Keratinocyte (primary cell): ENCODE measurements around the gene TRIM39. TPM values are rescaled to one million over a fixed set of nuclear protein-coding genes. Genes with fewer than 3 reads are reported as not detected.

Experiments used
- DNase-seq: peaks from one replicate; pipeline ENCODE4 v3.0.0-alpha.2; 2011; ENCODE audit warnings: low read depth, missing footprints, low spot score
- FAIRE-seq: peaks from 2 replicates; lab custom pipeline; 2011; peaks lifted over from hg19 to GRCh38; lab: Jason Lieb, UNC
- H2AFZ ChIP-seq: 2 replicates; pipeline ENCODE4 v1.6.0; 2012; ENCODE audit warnings: low read length, control low read depth, inconsistent platforms; ENCODE audit not compliant: control insufficient read depth
- H3K27ac ChIP-seq: 2 replicates; pipeline ENCODE4 v1.5.1; 2011; ENCODE audit warnings: low read length; ENCODE audit not compliant: control insufficient read depth, insufficient read depth
- H3K27me3 ChIP-seq: 3 replicates; pipeline ENCODE4 v1.6.0; 2011; ENCODE audit warnings: low read length; ENCODE audit not compliant: control insufficient read depth, insufficient read depth; ENCODE audit errors: extremely low read depth
- H3K36me3 ChIP-seq, 2 experiments: 2 replicates in 1 of 2; 3 replicates in 1 of 2; pipeline ENCODE4 v1.5.1; 2011; ENCODE audit warnings: low read length in 2 of 2, mild to moderate bottlenecking in 1 of 2; ENCODE audit not compliant: control insufficient read depth in 2 of 2, insufficient read depth in 2 of 2; ENCODE audit errors: extremely low read depth in 1 of 2
- H3K4me1 ChIP-seq: 3 replicates; pipeline ENCODE4 v1.5.1; 2011; ENCODE audit warnings: low read length; ENCODE audit not compliant: control insufficient read depth, insufficient read depth; ENCODE audit errors: extremely low read depth
- H3K4me2 ChIP-seq: 3 replicates; pipeline ENCODE4 v1.6.0; 2011; ENCODE audit warnings: low read depth, low read length; ENCODE audit not compliant: control insufficient read depth, insufficient read depth; ENCODE audit errors: extremely low read depth
- H3K4me3 ChIP-seq, 3 experiments: fragments of 200-600 bp in 1 of 3; sonication (generic) in 1 of 3; 2 replicates in 2 of 3; 3 replicates in 1 of 3; pipeline ENCODE4 v1.5.1; 2011 to 2016; ENCODE audit warnings: low read length in 3 of 3, mild to moderate bottlenecking in 3 of 3, control low read depth in 2 of 3, inconsistent platforms in 1 of 3, low read depth in 1 of 3, mixed read lengths in 1 of 3, mixed run types in 1 of 3, moderate library complexity in 1 of 3; ENCODE audit not compliant: control insufficient read depth in 2 of 3, insufficient read depth in 2 of 3; ENCODE audit errors: extremely low read depth in 1 of 3
- H3K79me2 ChIP-seq: 2 replicates; pipeline ENCODE4 v1.6.0; 2012; ENCODE audit warnings: low read length; ENCODE audit not compliant: control insufficient read depth, insufficient read depth
- H3K9ac ChIP-seq: 3 replicates; pipeline ENCODE4 v1.6.0; 2011; ENCODE audit warnings: low read length; ENCODE audit not compliant: control insufficient read depth, insufficient read depth; ENCODE audit errors: extremely low read depth
- H3K9me1 ChIP-seq: 3 replicates; pipeline ENCODE4 v1.6.0; 2011; ENCODE audit warnings: low read length; ENCODE audit not compliant: control insufficient read depth, insufficient read depth; ENCODE audit errors: extremely low read depth
- H3K9me3 ChIP-seq: 2 replicates; pipeline ENCODE4 v1.5.1; 2012; ENCODE audit warnings: low read depth, low read length; ENCODE audit not compliant: control insufficient read depth
- H4K20me1 ChIP-seq: 3 replicates; pipeline ENCODE4 v1.6.0; 2011; ENCODE audit warnings: low read length; ENCODE audit not compliant: control insufficient read depth, insufficient read depth; ENCODE audit errors: extremely low read depth
- EZH2 ChIP-seq: IDR thresholded peaks from one replicate; pipeline ENCODE4 v1.6.1; 2012; ENCODE audit warnings: inconsistent platforms, mild to moderate bottlenecking, low read length, moderate library complexity
- dilution Hi-C: fragments of 300-500 bp; cut with MboI; formaldehyde crosslinking; loops from one replicate; pipeline ENCODE4 v1.7.0; 2020; ENCODE audit warnings: low sequenced_read_pairs; ENCODE audit not compliant: extremely low pct_ligation_motif_present
- polyA plus RNA-seq, 5 experiments: library from polyadenylated mRNA; depleted of rRNA in 3 of 5; stranded (reverse) in 3 of 5; stranded (forward) in 1 of 5; unstranded in 1 of 5; fragments of >200 nt; gene quantifications; 1 replicate in 1 of 5; 2 replicates in 3 of 5; 3 replicates in 1 of 5; pipeline versions ENCODE4 v1.2.1 to v1.2.3, GENCODE V29; 2011 to 2012; ENCODE audit warnings: missing spikeins in 2 of 5, low read depth in 1 of 5, low replicate concordance in 1 of 5
- TF ChIP-seq, protein P1 (sequence below), 3 experiments: IDR thresholded peaks in 1 of 3; conservative IDR thresholded peaks in 1 of 3; optimal IDR thresholded peaks in 1 of 3; 2 replicates in 2 of 3; 3 replicates in 1 of 3; pipeline versions ENCODE3 to v1.5.1; 2011; ENCODE audit warnings: low read length in 3 of 3, mild to moderate bottlenecking in 3 of 3, moderate library complexity in 2 of 3, control low read depth in 1 of 3, inconsistent platforms in 1 of 3; ENCODE audit not compliant: insufficient read depth in 2 of 3; ENCODE audit errors: extremely low read depth in 1 of 3

TRIM39 gene
- polyA plus RNA-seq, 1 donor (not counting 4 experiments of a cell fraction or from before 2014, with no cell fraction given), result 7.9 TPM

DNA sequence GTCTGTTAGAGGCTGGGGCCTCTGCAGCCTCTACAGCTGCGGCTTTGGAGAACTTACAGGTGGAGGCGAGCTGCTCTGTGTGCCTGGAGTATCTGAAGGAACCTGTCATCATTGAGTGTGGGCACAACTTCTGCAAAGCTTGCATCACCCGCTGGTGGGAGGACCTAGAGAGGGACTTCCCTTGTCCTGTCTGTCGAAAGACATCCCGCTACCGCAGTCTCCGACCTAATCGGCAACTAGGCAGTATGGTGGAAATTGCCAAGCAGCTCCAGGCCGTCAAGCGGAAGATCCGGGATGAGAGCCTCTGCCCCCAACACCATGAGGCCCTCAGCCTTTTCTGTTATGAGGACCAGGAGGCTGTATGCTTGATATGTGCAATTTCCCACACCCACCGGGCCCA, 2.6 kb downstream of the TRIM39 start:
- Histone ChIP-seq H3K4me3 (no peak overlapping the region), H3K9me3 (no peaks in the 10 kb centered on the region), H3K36me3 (peaks cover 14 to 23% of the 10 kb centered on the region in 2 experiments), H3K4me1 (peaks cover 17% of the 10 kb centered on the region), H3K9ac (no peak overlapping the region), H3K79me2 (peaks cover 15% of the 10 kb centered on the region), H3K9me1 (no peaks in the 10 kb centered on the region), H3K27me3 (no peaks in the 10 kb centered on the region), H2AFZ (no peak overlapping the region), H3K27ac (no peak overlapping the region), H4K20me1 (no peaks in the 10 kb centered on the region), H3K4me2 (no peak overlapping the region)
- DNase-seq (no peak), FAIRE-seq (no peak)
- dilution Hi-C loops, result loop anchor here (25.0 kb wide), 1 partner anchor 92 kb away; no protein-coding TSS in a partner anchor
- TF ChIP-seq, protein P1, sequence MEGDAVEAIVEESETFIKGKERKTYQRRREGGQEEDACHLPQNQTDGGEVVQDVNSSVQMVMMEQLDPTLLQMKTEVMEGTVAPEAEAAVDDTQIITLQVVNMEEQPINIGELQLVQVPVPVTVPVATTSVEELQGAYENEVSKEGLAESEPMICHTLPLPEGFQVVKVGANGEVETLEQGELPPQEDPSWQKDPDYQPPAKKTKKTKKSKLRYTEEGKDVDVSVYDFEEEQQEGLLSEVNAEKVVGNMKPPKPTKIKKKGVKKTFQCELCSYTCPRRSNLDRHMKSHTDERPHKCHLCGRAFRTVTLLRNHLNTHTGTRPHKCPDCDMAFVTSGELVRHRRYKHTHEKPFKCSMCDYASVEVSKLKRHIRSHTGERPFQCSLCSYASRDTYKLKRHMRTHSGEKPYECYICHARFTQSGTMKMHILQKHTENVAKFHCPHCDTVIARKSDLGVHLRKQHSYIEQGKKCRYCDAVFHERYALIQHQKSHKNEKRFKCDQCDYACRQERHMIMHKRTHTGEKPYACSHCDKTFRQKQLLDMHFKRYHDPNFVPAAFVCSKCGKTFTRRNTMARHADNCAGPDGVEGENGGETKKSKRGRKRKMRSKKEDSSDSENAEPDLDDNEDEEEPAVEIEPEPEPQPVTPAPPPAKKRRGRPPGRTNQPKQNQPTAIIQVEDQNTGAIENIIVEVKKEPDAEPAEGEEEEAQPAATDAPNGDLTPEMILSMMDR (optimal IDR thresholded peaks at IDR 0.05 in 1 of 3, IDR thresholded peaks at IDR 0.05 in 1 of 3, conservative IDR thresholded peaks at IDR 0.05 in 1 of 3; ENCODE audit: extremely low read depth in 1 of 3, insufficient read depth in 2 of 3, low read length in 3 of 3), result no peak
- TF ChIP-seq EZH2, result no peak

DNA sequence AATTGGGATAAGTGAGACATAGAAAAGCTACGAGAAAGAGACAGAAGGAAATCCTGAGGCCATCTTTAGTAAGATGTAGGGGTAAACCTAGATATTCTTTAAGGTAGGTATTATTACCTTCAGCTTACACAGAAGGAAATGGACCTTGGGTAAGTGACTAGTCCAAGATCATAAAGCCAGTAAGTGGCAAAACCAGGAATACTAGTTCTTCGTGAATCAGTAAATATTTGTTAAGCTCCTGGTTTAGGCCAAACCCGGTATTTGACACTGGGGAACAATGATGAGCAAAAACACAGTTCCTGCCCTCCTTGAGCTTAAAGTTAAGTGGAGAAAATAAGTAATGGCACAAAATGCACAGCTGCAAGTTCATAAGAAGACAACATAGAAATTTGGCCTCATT, 5.3 kb downstream of the TRIM39 start:
- Histone ChIP-seq H3K4me2 (no peak overlapping the region), H3K4me3 (no peak overlapping the region), H3K9ac (no peak overlapping the region), H3K27me3 (no peaks in the 10 kb centered on the region), H3K79me2 (no peaks in the 10 kb centered on the region), H3K9me3 (no peaks in the 10 kb centered on the region), H3K27ac (no peak overlapping the region), H2AFZ (no peak overlapping the region), H4K20me1 (no peaks in the 10 kb centered on the region), H3K36me3 (peaks cover 19 to 34% of the 10 kb centered on the region in 2 experiments), H3K9me1 (no peaks in the 10 kb centered on the region), H3K4me1 (peaks cover 6% of the 10 kb centered on the region)
- DNase-seq, result no peak
- no peak for FAIRE-seq
- no peak for TF ChIP-seq EZH2
- TF ChIP-seq, protein P1 (optimal IDR thresholded peaks at IDR 0.05 in 1 of 3, IDR thresholded peaks at IDR 0.05 in 1 of 3, conservative IDR thresholded peaks at IDR 0.05 in 1 of 3; ENCODE audit: extremely low read depth in 1 of 3, insufficient read depth in 2 of 3, low read length in 3 of 3), result no peak
- dilution Hi-C loops, result loop anchor here (25.0 kb wide), 1 partner anchor 95 kb away; no protein-coding TSS in a partner anchor
